LNCAP (cell line): Measurements from ENCODE around the gene ZBED1.

Experiments
- TF ChIP-seq, protein P1 (sequence below): fragments of 450-650 bp; IDR thresholded peaks from 2 replicates; pipeline ENCODE4 v1.5.1; 2017; ENCODE audit warnings: mild to moderate bottlenecking

Gene ZBED1

GRCh38 chrX:2447484-2447883 is 53.3 kb downstream of the ZBED1 start:
- TF ChIP-seq, protein P1, sequence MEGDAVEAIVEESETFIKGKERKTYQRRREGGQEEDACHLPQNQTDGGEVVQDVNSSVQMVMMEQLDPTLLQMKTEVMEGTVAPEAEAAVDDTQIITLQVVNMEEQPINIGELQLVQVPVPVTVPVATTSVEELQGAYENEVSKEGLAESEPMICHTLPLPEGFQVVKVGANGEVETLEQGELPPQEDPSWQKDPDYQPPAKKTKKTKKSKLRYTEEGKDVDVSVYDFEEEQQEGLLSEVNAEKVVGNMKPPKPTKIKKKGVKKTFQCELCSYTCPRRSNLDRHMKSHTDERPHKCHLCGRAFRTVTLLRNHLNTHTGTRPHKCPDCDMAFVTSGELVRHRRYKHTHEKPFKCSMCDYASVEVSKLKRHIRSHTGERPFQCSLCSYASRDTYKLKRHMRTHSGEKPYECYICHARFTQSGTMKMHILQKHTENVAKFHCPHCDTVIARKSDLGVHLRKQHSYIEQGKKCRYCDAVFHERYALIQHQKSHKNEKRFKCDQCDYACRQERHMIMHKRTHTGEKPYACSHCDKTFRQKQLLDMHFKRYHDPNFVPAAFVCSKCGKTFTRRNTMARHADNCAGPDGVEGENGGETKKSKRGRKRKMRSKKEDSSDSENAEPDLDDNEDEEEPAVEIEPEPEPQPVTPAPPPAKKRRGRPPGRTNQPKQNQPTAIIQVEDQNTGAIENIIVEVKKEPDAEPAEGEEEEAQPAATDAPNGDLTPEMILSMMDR = no peak

- TF ChIP-seq, protein P1 = no peak
These were observed 54.0 kb downstream of the ZBED1 start for GRCh38 chrX:2446815-2447214.

- TF ChIP-seq, protein P1 = no peak
These were observed 54.8 kb downstream of the ZBED1 start for GRCh38 chrX:2445662-2446623.

GRCh38 chrX:2442694-2443093 is 58.1 kb downstream of the ZBED1 start:
- TF ChIP-seq, protein P1 = no peak

DNA sequence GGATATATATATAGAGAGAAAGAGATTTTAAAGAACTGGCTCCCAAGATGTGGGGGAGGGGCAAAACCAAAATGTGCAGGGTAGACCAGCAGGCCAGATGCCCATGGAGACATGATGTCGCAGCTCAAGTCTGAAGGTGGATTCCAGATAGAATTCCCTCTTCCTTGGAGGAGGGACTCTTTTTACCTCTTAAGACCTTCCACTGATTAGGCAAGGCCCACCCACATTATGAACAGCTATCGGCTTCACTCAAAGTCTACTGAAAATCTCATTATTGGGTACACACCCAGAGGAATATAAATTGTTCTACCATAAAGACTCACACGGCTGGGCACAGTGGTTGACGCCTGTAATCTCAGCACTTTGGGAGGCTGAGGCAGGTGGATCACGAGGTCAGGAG is 59.3 kb downstream of the ZBED1 start:
- TF ChIP-seq, protein P1 = no peak

GRCh38 chrX:2439613-2440012 is 61.2 kb downstream of the ZBED1 start:
- TF ChIP-seq, protein P1 = no peak
